AG09319 (cell line): ENCODE results near the gene AFAP1.

Source experiments
- DNase-seq: peaks from one replicate; pipeline ENCODE4 v3.0.0-alpha.2; 2010; ENCODE audit warnings: low read depth; ENCODE audit errors: extremely low read depth
- TF ChIP-seq, protein P1 (sequence below): IDR thresholded peaks from 2 replicates; pipeline ENCODE4 v1.5.1; 2011; ENCODE audit warnings: low read depth, mild to moderate bottlenecking, inconsistent platforms, low read length, moderate library complexity

The AFAP1 gene

DNA sequence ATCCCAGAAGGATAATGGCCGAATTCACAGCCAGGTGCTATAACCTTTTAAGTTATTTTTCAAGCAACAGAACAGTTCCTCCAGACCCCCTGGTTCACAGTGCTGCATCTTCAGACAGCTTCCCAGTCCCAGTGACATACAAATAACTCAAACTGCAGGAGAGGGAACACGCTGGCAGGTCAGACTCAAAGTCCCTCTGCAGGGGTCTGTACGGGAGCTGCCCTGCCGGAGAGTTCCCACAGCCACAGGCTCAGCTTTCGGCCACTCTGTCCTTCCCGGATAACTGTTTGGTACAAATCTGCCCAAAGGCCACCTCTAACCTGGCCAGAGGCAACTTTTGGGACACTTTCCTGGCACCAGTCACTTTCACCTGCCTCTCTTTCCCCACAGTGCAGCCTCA is 230.2 kb downstream of the AFAP1 start:
- TF ChIP-seq, protein P1, sequence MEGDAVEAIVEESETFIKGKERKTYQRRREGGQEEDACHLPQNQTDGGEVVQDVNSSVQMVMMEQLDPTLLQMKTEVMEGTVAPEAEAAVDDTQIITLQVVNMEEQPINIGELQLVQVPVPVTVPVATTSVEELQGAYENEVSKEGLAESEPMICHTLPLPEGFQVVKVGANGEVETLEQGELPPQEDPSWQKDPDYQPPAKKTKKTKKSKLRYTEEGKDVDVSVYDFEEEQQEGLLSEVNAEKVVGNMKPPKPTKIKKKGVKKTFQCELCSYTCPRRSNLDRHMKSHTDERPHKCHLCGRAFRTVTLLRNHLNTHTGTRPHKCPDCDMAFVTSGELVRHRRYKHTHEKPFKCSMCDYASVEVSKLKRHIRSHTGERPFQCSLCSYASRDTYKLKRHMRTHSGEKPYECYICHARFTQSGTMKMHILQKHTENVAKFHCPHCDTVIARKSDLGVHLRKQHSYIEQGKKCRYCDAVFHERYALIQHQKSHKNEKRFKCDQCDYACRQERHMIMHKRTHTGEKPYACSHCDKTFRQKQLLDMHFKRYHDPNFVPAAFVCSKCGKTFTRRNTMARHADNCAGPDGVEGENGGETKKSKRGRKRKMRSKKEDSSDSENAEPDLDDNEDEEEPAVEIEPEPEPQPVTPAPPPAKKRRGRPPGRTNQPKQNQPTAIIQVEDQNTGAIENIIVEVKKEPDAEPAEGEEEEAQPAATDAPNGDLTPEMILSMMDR: no peak
- DNase-seq: no peak

DNA sequence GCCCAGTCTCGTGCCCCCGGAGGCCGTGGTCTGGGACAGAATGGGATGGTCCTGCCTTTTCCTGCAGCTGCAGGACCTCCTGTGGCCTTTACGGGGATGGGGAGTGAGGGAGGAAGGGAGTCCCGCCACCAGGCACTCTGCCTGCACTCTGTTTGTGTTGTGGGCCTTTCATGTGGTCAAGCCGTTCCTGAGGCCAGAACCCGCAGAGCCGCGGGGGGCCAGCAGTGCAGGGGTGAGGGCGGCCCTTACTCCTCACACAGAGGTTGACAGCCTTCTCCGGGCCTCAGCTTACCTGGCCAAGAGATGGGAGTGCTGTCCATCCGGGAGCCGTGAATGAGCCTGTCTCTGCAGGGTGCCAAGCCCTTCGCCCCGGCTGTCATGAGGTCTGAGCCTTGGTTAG is 230.7 kb downstream of the AFAP1 start:
- no peak for DNase-seq
- TF ChIP-seq, protein P1: no peak
